GM23338 (cell line): Measurements from ENCODE around the gene RAPGEF4. TPM values are rescaled to one million over a fixed set of nuclear protein-coding genes. Genes with fewer than 3 reads are reported as not detected.

ENCODE experiments used
- ATAC-seq: fragments of 200-7000 bp; cut with Tn5 transposase; 3 replicates; pipeline ENCODE4 v1.9.1; 2020
- DNase-seq: peaks from one replicate; pipeline ENCODE4 v3.0.0-alpha.2; 2015; ENCODE audit warnings: low spot score
- H2AFZ ChIP-seq: fragments of 200-600 bp; sonication (generic); 2 replicates; pipeline ENCODE4 v1.8.0; 2016; ENCODE audit warnings: antibody characterized with exemption, mild to moderate bottlenecking, moderate library complexity
- H3F3A ChIP-seq: fragments of 200-600 bp; sonication (generic); replicated peaks from 2 replicates; pipeline ENCODE4 v1.8.0; 2017; ENCODE audit warnings: antibody characterized with exemption, mixed run types, low read depth
- H3K27ac ChIP-seq: fragments of 200-600 bp; sonication (generic); 2 replicates; pipeline ENCODE4 v1.6.1; 2016; ENCODE audit warnings: low read depth
- H3K27me3 ChIP-seq: fragments of 200-600 bp; sonication (generic); 2 replicates; pipeline ENCODE4 v1.8.0; 2016; ENCODE audit warnings: mild to moderate bottlenecking, mixed run types, moderate library complexity; ENCODE audit not compliant: insufficient read depth
- H3K36me3 ChIP-seq: fragments of 200-600 bp; sonication (generic); 2 replicates; pipeline ENCODE4 v1.8.0; 2016; ENCODE audit warnings: mild to moderate bottlenecking; ENCODE audit not compliant: insufficient read depth
- H3K4me1 ChIP-seq: fragments of 200-600 bp; sonication (generic); 2 replicates; pipeline ENCODE4 v1.8.0; 2016; ENCODE audit warnings: mild to moderate bottlenecking, moderate library complexity; ENCODE audit not compliant: insufficient read depth
- H3K4me2 ChIP-seq: fragments of 200-600 bp; sonication (generic); 2 replicates; pipeline ENCODE4 v1.7.1; 2017; ENCODE audit warnings: mixed run types
- H3K4me3 ChIP-seq: fragments of 200-600 bp; sonication (generic); 2 replicates; pipeline ENCODE4 v1.6.1; 2016; ENCODE audit warnings: mixed run types
- H3K79me2 ChIP-seq: fragments of 200-600 bp; sonication (generic); replicated peaks from 2 replicates; pipeline ENCODE4 v1.8.0; 2017; ENCODE audit warnings: mild to moderate bottlenecking; ENCODE audit not compliant: insufficient read depth
- H3K9me2 ChIP-seq: fragments of 200-600 bp; sonication (generic); 2 replicates; pipeline ENCODE4 v1.8.0; 2017; ENCODE audit not compliant: insufficient read depth
- H4K20me1 ChIP-seq: fragments of 200-600 bp; sonication (generic); replicated peaks from 2 replicates; pipeline ENCODE4 v1.8.0; 2017; ENCODE audit warnings: mild to moderate bottlenecking; ENCODE audit not compliant: insufficient read depth
- H3K27ac Mint-ChIP-seq: 2 replicates; pipeline ENCODE4 v1.8.0; 2020; ENCODE audit warnings: inconsistent platforms, mild to moderate bottlenecking, moderate library complexity, mixed read lengths
- H3K27me3 Mint-ChIP-seq: 3 replicates; pipeline ENCODE4 v1.8.0; 2022; ENCODE audit warnings: low read depth, mild to moderate bottlenecking, moderate library complexity, mixed read lengths, inconsistent platforms; ENCODE audit not compliant: insufficient read depth, poor library complexity
- H3K36me3 Mint-ChIP-seq: 3 replicates; pipeline ENCODE4 v1.8.0; 2021; ENCODE audit warnings: low read depth, mild to moderate bottlenecking, inconsistent platforms, moderate library complexity, mixed read lengths
- H3K4me1 Mint-ChIP-seq: 3 replicates; pipeline ENCODE4 v1.8.0; 2020; ENCODE audit warnings: mild to moderate bottlenecking, inconsistent platforms, mixed read lengths
- H3K4me3 Mint-ChIP-seq: 3 replicates; pipeline ENCODE4 v1.8.0; 2021; ENCODE audit warnings: moderate library complexity, mild to moderate bottlenecking, inconsistent platforms, mixed read lengths
- H3K9me3 Mint-ChIP-seq: 3 replicates; pipeline ENCODE4 v1.8.0; 2020; ENCODE audit warnings: moderate library complexity, mild to moderate bottlenecking, inconsistent platforms, mixed read lengths
- CREB1 ChIP-seq: fragments of 250-450 bp; sonication (Bioruptor Pico); IDR thresholded peaks from 2 replicates; pipeline ENCODE4 v1.5.0; 2020; ENCODE audit warnings: low read depth, mild to moderate bottlenecking, moderate library complexity
- ETS1 ChIP-seq: IDR thresholded peaks from 2 replicates; pipeline ENCODE4 v1.6.1; 2016; ENCODE audit warnings: antibody characterized with exemption
- EZH2 ChIP-seq: fragments of 200-600 bp; sonication (generic); IDR thresholded peaks from one replicate; pipeline ENCODE4 v1.8.0; 2017; ENCODE audit warnings: antibody characterized with exemption, mild to moderate bottlenecking, low read depth; ENCODE audit not compliant: unreplicated experiment
- EZH2phosphoT487 ChIP-seq: fragments of 200-600 bp; sonication (generic); IDR thresholded peaks from one replicate; pipeline ENCODE4 v1.8.1; 2018; ENCODE audit warnings: antibody characterized with exemption; ENCODE audit not compliant: unreplicated experiment
- JUNB ChIP-seq: IDR thresholded peaks from one replicate; pipeline ENCODE4 v1.6.1; 2016; ENCODE audit warnings: antibody characterized with exemption; ENCODE audit not compliant: unreplicated experiment
- NANOG ChIP-seq: IDR thresholded peaks from 2 replicates; pipeline ENCODE4 v1.6.1; 2016; ENCODE audit warnings: antibody characterized with exemption, borderline replicate concordance
- POLR2AphosphoS5 ChIP-seq: IDR thresholded peaks from 2 replicates; pipeline ENCODE4 v1.6.1; 2016; ENCODE audit warnings: antibody characterized with exemption, low read depth
- STAT1 ChIP-seq: IDR thresholded peaks from one replicate; pipeline ENCODE4 v1.6.1; 2016; ENCODE audit warnings: antibody characterized with exemption; ENCODE audit not compliant: unreplicated experiment
- ZNF114 ChIP-seq: fragments of 250-450 bp; sonication (Bioruptor Pico); IDR thresholded peaks from 2 replicates; pipeline ENCODE4 v1.5.0; 2020; ENCODE audit warnings: mild to moderate bottlenecking, moderate library complexity
- ZNF331 ChIP-seq: fragments of 250-450 bp; sonication (Bioruptor Pico); IDR thresholded peaks from 2 replicates; pipeline ENCODE4 v1.5.0; 2020; ENCODE audit warnings: low read depth, mild to moderate bottlenecking, moderate library complexity
- ZNF462 ChIP-seq: fragments of 250-450 bp; sonication (Bioruptor Pico); IDR thresholded peaks from 2 replicates; pipeline ENCODE4 v1.5.0; 2020; ENCODE audit warnings: mild to moderate bottlenecking, moderate library complexity
- polyA plus RNA-seq: library from polyadenylated mRNA; unstranded; fragments of >200 nt; fragmentation: Nextera tagmentation; extraction: Ambion mirVana; gene quantifications from 2 replicates; pipeline ENCODE4 v1.2.1, GENCODE V29; 2016
- total RNA-seq: library from RNA; depleted of rRNA; stranded (reverse); fragments of >200 nt; shearing (Covaris generic); gene quantifications from 2 replicates; pipeline ENCODE4 v1.2.3, GENCODE V29; 2014
- TF ChIP-seq, protein P1 (sequence below), 2 experiments: fragments of 200-600 bp in 1 of 2; sonication (generic) in 1 of 2; conservative IDR thresholded peaks; 2 replicates each; pipeline versions ENCODE4 v1.5.1 to v1.6.1; 2016 to 2017; ENCODE audit warnings: antibody characterized with exemption in 2 of 2, low read depth in 2 of 2, mild to moderate bottlenecking in 2 of 2, moderate library complexity in 1 of 2

RAPGEF4 gene
- total and polyA plus RNA-seq, 2 experiments from 2014 or later, result 1.7 to 4.7 TPM

DNA sequence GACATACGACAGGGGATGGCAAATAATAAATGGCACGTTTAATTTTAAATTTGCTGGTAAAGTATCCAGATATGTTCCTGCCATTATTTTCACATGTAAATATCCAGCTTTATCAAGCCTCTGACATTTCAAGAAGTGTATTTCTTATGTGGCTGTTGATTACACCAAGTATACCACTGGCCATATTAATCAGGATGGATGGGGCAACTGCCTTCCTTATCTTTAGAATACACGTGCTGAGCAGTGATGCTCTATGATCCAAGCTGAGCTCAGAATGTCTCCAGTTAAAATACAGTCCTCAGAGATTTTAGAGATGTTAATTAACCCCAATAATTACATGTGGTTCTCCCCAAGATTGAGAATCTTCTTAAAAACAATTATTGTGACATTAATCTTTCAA lies 38.3 kb upstream of the RAPGEF4 start (continued):
- TF ChIP-seq EZH2phosphoT487, result no peak
- TF ChIP-seq CREB1 (CRISPR knock-in tag), result no peak

- H3K4me1 Mint-ChIP-seq, result no peaks in the 10 kb centered on the region
- Histone ChIP-seq H3K79me2 (no peaks in the 10 kb centered on the region), H2AFZ (no peak overlapping the region), H3K4me3 (no peak overlapping the region), H4K20me1 (no peaks in the 10 kb centered on the region), H3K36me3 (no peaks in the 10 kb centered on the region; the same call in 1 of the 2 replicates), H3F3A (no peaks in the 10 kb centered on the region), H3K4me2 (no peak overlapping the region), H3K9me2 (no peaks in the 10 kb centered on the region; the same call in 1 of the 2 replicates), H3K27me3 (no peaks in the 10 kb centered on the region), H3K4me1 (no peaks in the 10 kb centered on the region), H3K27ac (no peak overlapping the region)
- ATAC-seq (no peak), DNase-seq (no peak)
- H3K27me3 Mint-ChIP-seq, result no peaks in the 10 kb centered on the region
- H3K27ac Mint-ChIP-seq, result no peak overlapping the region
- peaks cover 15% of the 10 kb centered on the region for H3K9me3 Mint-ChIP-seq
- no peak overlapping the region for H3K4me3 Mint-ChIP-seq
- H3K36me3 Mint-ChIP-seq, result peaks cover 13% of the 10 kb centered on the region; the same call in 2 of the 3 replicates
- TF ChIP-seq CREB1 (CRISPR knock-in tag), result no peak
- TF ChIP-seq STAT1, result no peak
- TF ChIP-seq ETS1, result no peak
- TF ChIP-seq EZH2, result no peak
- TF ChIP-seq, protein P1, sequence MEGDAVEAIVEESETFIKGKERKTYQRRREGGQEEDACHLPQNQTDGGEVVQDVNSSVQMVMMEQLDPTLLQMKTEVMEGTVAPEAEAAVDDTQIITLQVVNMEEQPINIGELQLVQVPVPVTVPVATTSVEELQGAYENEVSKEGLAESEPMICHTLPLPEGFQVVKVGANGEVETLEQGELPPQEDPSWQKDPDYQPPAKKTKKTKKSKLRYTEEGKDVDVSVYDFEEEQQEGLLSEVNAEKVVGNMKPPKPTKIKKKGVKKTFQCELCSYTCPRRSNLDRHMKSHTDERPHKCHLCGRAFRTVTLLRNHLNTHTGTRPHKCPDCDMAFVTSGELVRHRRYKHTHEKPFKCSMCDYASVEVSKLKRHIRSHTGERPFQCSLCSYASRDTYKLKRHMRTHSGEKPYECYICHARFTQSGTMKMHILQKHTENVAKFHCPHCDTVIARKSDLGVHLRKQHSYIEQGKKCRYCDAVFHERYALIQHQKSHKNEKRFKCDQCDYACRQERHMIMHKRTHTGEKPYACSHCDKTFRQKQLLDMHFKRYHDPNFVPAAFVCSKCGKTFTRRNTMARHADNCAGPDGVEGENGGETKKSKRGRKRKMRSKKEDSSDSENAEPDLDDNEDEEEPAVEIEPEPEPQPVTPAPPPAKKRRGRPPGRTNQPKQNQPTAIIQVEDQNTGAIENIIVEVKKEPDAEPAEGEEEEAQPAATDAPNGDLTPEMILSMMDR (conservative IDR thresholded peaks at IDR 0.05; ENCODE audit: low read depth in 2 of 2), result no peak
- no peak for TF ChIP-seq NANOG
- no peak for TF ChIP-seq ZNF462 (CRISPR knock-in tag)
- no peak for TF ChIP-seq ZNF114
- TF ChIP-seq EZH2phosphoT487, result no peak
- TF ChIP-seq POLR2AphosphoS5, result no peak
- no peak for TF ChIP-seq JUNB
- no peak for TF ChIP-seq ZNF331 (CRISPR knock-in tag)
These were observed 37.4 kb upstream of the RAPGEF4 start for GRCh38 chr2:172698041-172698863.
